Measurements from ENCODE around the gene MSANTD1.

DNA sequence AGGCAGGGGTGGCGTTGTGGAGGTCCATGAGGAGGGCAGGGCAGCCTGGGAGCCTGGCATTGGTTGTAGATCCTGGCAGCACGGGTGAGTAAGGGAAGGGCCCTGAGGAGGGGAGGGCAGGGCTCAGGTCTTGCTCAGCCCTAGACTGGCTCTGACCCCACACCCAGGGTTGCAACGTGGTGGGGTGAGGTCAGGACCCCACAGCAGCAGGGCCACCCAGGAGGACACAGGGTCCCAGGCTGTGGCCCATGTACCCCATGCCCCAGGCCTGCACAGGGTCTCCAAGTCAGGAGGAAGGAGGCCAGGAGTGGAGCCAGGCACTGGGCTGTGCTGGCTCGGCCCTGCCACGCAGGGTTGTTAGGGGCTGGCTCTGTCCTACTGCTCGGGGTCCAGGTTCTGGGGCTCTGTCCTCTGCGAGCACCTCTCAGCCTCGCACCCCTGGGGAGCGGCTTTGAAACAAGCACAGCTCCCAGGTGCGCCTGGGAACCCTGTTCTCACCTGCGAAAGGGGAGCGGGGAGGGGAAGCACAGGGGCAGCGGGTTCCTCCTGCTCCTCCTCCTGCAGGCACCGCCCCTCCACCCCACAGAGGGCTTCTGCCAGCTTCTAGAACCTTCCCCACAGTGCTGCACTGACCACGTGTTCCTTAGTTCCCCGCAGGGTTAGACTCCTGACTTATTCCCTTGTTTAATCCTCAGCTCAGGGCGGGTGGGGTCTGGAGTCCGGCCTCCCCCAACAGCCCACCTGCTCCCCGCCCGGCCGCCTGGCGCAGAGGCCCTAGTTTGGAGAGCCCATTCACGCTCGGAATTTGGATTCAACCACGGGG is 20.4 kb downstream of the MSANTD1 start:
- TF ChIP-seq, protein P1, sequence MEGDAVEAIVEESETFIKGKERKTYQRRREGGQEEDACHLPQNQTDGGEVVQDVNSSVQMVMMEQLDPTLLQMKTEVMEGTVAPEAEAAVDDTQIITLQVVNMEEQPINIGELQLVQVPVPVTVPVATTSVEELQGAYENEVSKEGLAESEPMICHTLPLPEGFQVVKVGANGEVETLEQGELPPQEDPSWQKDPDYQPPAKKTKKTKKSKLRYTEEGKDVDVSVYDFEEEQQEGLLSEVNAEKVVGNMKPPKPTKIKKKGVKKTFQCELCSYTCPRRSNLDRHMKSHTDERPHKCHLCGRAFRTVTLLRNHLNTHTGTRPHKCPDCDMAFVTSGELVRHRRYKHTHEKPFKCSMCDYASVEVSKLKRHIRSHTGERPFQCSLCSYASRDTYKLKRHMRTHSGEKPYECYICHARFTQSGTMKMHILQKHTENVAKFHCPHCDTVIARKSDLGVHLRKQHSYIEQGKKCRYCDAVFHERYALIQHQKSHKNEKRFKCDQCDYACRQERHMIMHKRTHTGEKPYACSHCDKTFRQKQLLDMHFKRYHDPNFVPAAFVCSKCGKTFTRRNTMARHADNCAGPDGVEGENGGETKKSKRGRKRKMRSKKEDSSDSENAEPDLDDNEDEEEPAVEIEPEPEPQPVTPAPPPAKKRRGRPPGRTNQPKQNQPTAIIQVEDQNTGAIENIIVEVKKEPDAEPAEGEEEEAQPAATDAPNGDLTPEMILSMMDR (IDR thresholded peaks at IDR 0.05) = no peak
- TF ChIP-seq POLR2AphosphoS5 (IDR thresholded peaks at IDR 0.05) (no peak), EP300 (IDR thresholded peaks at IDR 0.05) (no peak), POLR2A (IDR thresholded peaks at IDR 0.05) (no peak)
